ENCODE data around the gene APP.
"Not testable (repeated sequence)": the region's sequence is repeated elsewhere in the genome, so short reads cannot be mapped to it uniquely, and the experiment has no call there.

APP gene

GRCh38 chr21:26020510-26020909 is 150.1 kb downstream of the APP start:
- DNase-seq (ENCODE audit: low spot score): no peak
- in situ Hi-C loops (cut with MboI; ENCODE audit: low sequenced_read_pairs, unreplicated experiment): no loop called here
- TF ChIP-seq CTCF (IDR thresholded peaks at IDR 0.05; ENCODE audit: borderline replicate concordance, control extremely low read depth, extremely low read depth, insufficient read depth, missing control alignments): no peak

- no peak for DNase-seq (ENCODE audit: low spot score)
- TF ChIP-seq CTCF (IDR thresholded peaks at IDR 0.05; ENCODE audit: borderline replicate concordance, control extremely low read depth, extremely low read depth, insufficient read depth, missing control alignments): no peak
- in situ Hi-C loops (cut with MboI; ENCODE audit: low sequenced_read_pairs, unreplicated experiment): no loop called here
These were observed 150.5 kb downstream of the APP start for GRCh38 chr21:26020081-26020480.

GRCh38 chr21:26019236-26019635 is 151.3 kb downstream of the APP start:
- DNase-seq (ENCODE audit: low spot score): no peak
- TF ChIP-seq CTCF (IDR thresholded peaks at IDR 0.05; ENCODE audit: borderline replicate concordance, control extremely low read depth, extremely low read depth, insufficient read depth, missing control alignments): no peak
- in situ Hi-C loops (cut with MboI; ENCODE audit: low sequenced_read_pairs, unreplicated experiment): no loop called here

- no peak for TF ChIP-seq CTCF (IDR thresholded peaks at IDR 0.05; ENCODE audit: borderline replicate concordance, control extremely low read depth, extremely low read depth, insufficient read depth, missing control alignments)
- in situ Hi-C loops (cut with MboI; ENCODE audit: low sequenced_read_pairs, unreplicated experiment): no loop called here
- DNase-seq (ENCODE audit: low spot score): no peak
These were observed 156.6 kb downstream of the APP start for GRCh38 chr21:26013970-26014369.

DNA sequence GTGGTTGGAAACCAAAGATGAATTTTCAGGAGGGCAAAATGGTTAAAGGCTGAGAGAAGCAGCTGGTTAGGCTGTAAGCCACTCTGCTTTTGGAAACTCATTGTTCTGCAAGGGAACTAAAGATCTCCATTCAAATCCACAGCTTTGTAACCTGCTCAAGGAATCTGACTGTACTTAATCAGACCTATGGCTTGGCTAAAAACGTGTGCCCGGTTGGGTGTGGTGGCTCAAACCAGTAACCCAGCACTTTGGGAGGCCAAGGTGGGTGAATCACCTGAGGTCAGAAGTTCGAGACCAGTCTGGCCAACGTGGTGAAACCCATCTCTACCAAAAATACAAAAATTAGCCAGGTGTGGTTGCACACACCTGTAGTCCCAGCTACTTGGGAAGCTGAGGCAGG is 158.1 kb downstream of the APP start:
- DNase-seq (ENCODE audit: low spot score); in situ Hi-C loops (cut with MboI; ENCODE audit: low sequenced_read_pairs, unreplicated experiment): not testable (repeated sequence)

DNA sequence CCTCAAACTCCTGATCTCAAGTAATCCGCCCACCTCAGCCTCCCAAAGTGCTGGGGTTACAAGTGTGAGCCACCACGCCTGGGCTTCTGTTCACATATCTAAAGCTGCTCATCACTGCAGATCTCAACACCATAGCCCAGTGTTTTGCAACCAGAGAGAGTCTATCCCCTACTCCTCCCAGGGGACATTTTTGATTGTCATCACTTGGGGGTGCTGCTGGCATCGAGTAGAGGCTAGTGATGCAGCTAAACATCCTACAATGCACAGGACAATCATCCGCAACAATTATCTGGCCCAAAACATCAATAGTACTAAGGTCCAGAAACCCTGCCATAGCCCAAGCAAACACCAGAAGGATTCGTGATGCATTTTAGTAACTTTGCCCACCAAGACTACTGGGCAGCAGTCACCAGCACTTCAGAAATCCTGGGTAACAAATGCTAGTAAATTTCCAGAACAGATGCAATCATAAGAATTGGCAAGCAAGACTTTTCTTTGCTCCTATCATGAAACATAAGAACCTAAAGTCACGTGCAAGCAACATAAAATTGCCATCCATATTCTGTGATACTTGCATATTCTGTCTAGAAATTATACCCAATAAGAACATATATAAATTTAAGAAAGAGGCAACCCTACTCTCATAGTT is 159.2 kb downstream of the APP start:
- TF ChIP-seq CTCF (IDR thresholded peaks at IDR 0.05; ENCODE audit: borderline replicate concordance, control extremely low read depth, extremely low read depth, insufficient read depth, missing control alignments): no peak
- DNase-seq (ENCODE audit: low spot score): no peak
- in situ Hi-C loops (cut with MboI; ENCODE audit: low sequenced_read_pairs, unreplicated experiment): no loop called here

DNA sequence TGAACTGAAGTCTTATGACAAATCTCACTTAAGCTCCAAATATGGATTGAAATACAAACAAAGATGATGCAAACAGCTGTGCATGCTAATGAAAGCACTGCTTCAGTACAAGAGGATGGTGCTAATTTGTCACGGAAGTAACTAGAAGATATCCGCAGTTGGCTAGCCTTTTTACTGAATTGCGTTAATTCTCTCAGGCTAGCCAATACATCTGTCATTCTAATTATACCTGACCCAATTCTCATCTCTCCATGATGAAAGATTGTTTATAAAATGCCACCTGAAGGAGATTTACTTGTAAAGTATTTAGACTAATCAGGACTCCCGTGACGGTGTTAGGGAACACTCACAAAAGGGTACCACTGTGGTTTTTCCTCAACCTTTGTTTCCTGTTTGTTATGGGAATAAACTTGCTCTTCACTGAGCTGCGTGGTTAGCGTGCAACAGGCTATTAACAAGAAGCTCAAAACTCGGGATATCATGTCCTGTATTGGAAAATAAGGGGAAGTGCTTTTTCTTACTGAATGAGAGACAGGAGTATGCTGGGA is 162.5 kb downstream of the APP start:
- no peak for TF ChIP-seq CTCF (IDR thresholded peaks at IDR 0.05; ENCODE audit: borderline replicate concordance, control extremely low read depth, extremely low read depth, insufficient read depth, missing control alignments)
- in situ Hi-C loops (cut with MboI; ENCODE audit: low sequenced_read_pairs, unreplicated experiment): no loop called here
- no peak for DNase-seq (ENCODE audit: low spot score)
